Ascending aorta (tissue), 2 donors: ENCODE results near the gene RAPGEF1. TPM values are rescaled to one million over a fixed set of nuclear protein-coding genes. Genes with fewer than 3 reads are reported as not detected.

Experiments
- DNase-seq, 2 donors: peaks; one replicate each; pipeline ENCODE4 v3.0.0-alpha.2; 2019; ENCODE audit warnings: low spot score in 2 of 2
- H3K27ac ChIP-seq, 2 donors: fragments of 200-600 bp; sonication (generic); one replicate each; pipeline ENCODE4 v1.5.1; 2016 to 2017; ENCODE audit warnings: mild to moderate bottlenecking in 1 of 2
- H3K27me3 ChIP-seq: fragments of 200-600 bp; sonication (generic); one replicate; pipeline ENCODE4 v1.5.1; 2017
- H3K36me3 ChIP-seq, 2 donors: fragments of 200-600 bp; sonication (generic); one replicate each; pipeline ENCODE4 v1.5.1; 2016
- H3K4me1 ChIP-seq, 2 donors: fragments of 200-600 bp; sonication (generic); one replicate each; pipeline ENCODE4 v1.5.1; 2016 to 2017; ENCODE audit warnings: mild to moderate bottlenecking in 1 of 2
- H3K4me3 ChIP-seq, 2 donors: fragments of 200-600 bp; sonication (generic); one replicate each; pipeline ENCODE4 v1.5.1; 2016 to 2017; ENCODE audit warnings: mild to moderate bottlenecking in 1 of 2
- H3K9me3 ChIP-seq, 2 donors: fragments of 200-600 bp; sonication (generic); one replicate each; pipeline ENCODE4 v1.5.1; 2016
- CTCF ChIP-seq, 3 experiments: fragments of 200-600 bp in 2 of 3; fragments of 450-650 bp in 1 of 3; sonication (generic) in 2 of 3; IDR thresholded peaks; one replicate each; pipeline ENCODE4 v1.5.1; 2016 to 2019; ENCODE audit warnings: antibody characterized with exemption in 3 of 3, mild to moderate bottlenecking in 1 of 3, moderate library complexity in 1 of 3
- intact Hi-C: fragments of 100-400 bp; cut with DNase I; formaldehyde crosslinking; loops from one replicate; pipeline ENCODE4 v1.15.1; 2023
- total RNA-seq: library from RNA; depleted of rRNA; stranded (reverse); fragments of >200 nt; gene quantifications from one replicate; pipeline ENCODE4 v1.1.0, GENCODE V29; 2016

The RAPGEF1 gene
- total RNA-seq, 1 donor from 2014 or later: 95.5 TPM

GRCh38 chr9:131776473-131776872, 36.6 kb upstream of the RAPGEF1 start:
- DNase-seq: no peak
- Histone ChIP-seq H3K27ac (no peak overlapping the region), H3K4me1 (no peaks in the 10 kb centered on the region), H3K36me3 (no peaks in the 10 kb centered on the region), H3K27me3 (no peaks in the 10 kb centered on the region), H3K4me3 (no peak overlapping the region), H3K9me3 (no peaks in the 10 kb centered on the region)
- intact Hi-C loops: no loop called here
- no peak for TF ChIP-seq CTCF (IDR thresholded peaks at IDR 0.05)

GRCh38 chr9:131776036-131776435, 36.2 kb upstream of the RAPGEF1 start:
- no peaks in the 10 kb centered on the region for H3K36me3 ChIP-seq
- H3K4me1 ChIP-seq: no peaks in the 10 kb centered on the region
- H3K27me3 ChIP-seq: no peaks in the 10 kb centered on the region
- H3K9me3 ChIP-seq: no peaks in the 10 kb centered on the region
- no peak for DNase-seq
- intact Hi-C loops: no loop called here
- H3K27ac ChIP-seq: no peak overlapping the region
- no peak for TF ChIP-seq CTCF (IDR thresholded peaks at IDR 0.05)
- no peak overlapping the region for H3K4me3 ChIP-seq

- H3K27me3 ChIP-seq: no peaks in the 10 kb centered on the region
- H3K9me3 ChIP-seq: no peaks in the 10 kb centered on the region
- H3K36me3 ChIP-seq: no peaks in the 10 kb centered on the region
- no peaks in the 10 kb centered on the region for H3K4me1 ChIP-seq
- DNase-seq: no peak
- H3K4me3 ChIP-seq: no peak overlapping the region
- H3K27ac ChIP-seq: no peak overlapping the region
- intact Hi-C loops: no loop called here
- no peak for TF ChIP-seq CTCF (IDR thresholded peaks at IDR 0.05)
Measured at GRCh38 chr9:131774636-131775035, 34.8 kb upstream of the RAPGEF1 start.

GRCh38 chr9:131773911-131774379, 34.1 kb upstream of the RAPGEF1 start:
- Histone ChIP-seq H3K36me3 (no peaks in the 10 kb centered on the region), H3K4me3 (no peak overlapping the region), H3K27ac (no peak overlapping the region), H3K4me1 (no peaks in the 10 kb centered on the region), H3K9me3 (no peaks in the 10 kb centered on the region), H3K27me3 (no peaks in the 10 kb centered on the region)
- TF ChIP-seq CTCF (IDR thresholded peaks at IDR 0.05): no peak
- intact Hi-C loops: no loop called here
- no peak for DNase-seq

GRCh38 chr9:131772940-131773339, 33.1 kb upstream of the RAPGEF1 start:
- H3K27ac ChIP-seq: no peak overlapping the region
- no peaks in the 10 kb centered on the region for H3K36me3 ChIP-seq
- no peaks in the 10 kb centered on the region for H3K27me3 ChIP-seq
- no peak for DNase-seq
- intact Hi-C loops: no loop called here
- H3K4me1 ChIP-seq: no peaks in the 10 kb centered on the region
- no peak for TF ChIP-seq CTCF (IDR thresholded peaks at IDR 0.05)
- H3K9me3 ChIP-seq: no peaks in the 10 kb centered on the region
- no peak overlapping the region for H3K4me3 ChIP-seq

- Histone ChIP-seq H3K36me3 (no peaks in the 10 kb centered on the region), H3K9me3 (no peaks in the 10 kb centered on the region), H3K27me3 (no peaks in the 10 kb centered on the region), H3K27ac (no peak overlapping the region), H3K4me1 (no peaks in the 10 kb centered on the region), H3K4me3 (no peak overlapping the region)
- TF ChIP-seq CTCF (IDR thresholded peaks at IDR 0.05): no peak
- no peak for DNase-seq
- intact Hi-C loops: no loop called here
Measured at GRCh38 chr9:131771646-131772045, 31.8 kb upstream of the RAPGEF1 start.
